ENCODE results near the gene OTUD7B.
"Not testable (repeated sequence)": the region's sequence is repeated elsewhere in the genome, so short reads cannot be mapped to it uniquely, and the experiment has no call there.

Gene OTUD7B

DNA sequence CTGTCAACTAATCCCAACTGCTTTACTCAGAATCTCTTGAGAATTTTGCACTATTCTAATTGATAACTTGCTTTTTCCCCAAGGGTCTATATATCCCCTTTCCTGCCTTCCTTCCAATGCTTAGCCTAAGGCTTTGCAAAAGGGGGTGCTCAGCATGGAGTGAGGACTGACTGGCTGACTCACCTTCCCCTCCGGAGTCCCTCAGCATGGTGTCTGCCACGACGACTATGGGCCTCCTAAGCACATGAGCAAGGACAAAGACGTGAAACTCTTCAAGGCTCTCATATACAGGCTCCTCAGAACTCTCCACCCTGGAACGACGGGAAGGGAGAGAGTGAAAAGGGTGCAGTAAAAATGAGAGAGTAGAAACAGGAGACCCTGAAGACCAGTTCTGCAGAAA is 60.6 kb downstream of the OTUD7B start:
- no peak for DNase-seq (ENCODE audit: low read depth)

DNA sequence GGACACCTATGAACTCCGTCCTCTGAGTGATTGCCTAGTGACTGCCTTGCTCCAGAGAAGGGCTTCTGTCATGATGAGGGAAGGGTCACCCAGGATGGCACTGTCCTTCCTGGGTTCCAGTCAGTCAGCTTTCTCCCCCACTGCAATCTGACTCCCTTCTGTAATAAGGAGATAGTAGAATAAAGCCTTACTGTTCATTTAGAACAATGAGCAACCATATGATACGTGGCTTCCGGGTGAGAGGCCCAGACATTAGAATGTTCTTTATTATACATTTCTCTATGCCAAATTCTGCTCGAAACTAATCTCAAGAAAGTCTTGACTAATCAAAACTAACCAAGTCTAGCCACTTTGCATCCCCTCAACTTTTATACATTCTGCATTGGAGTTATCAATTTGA is 65.3 kb downstream of the OTUD7B start:
- DNase-seq (ENCODE audit: low read depth) = no peak

DNA sequence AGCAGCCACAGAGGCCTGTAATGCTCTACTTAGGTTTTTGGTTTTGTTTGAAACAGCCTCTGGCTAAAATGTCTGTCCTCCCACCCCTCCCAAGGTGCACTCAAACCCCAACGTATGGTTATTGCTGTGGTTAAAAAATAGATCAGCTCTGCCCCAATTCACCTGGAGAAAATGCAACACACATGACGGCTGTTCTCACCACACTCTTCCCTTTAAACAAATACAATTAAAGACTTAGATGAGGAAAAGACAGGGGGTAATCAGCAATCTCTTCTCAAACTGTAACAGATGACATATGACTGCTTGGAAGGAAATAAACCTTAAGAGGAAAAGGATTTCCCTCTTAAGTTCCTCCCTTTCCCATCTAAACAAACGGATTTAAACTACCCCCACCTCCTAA is 67.6 kb downstream of the OTUD7B start:
- DNase-seq (ENCODE audit: low read depth) = no peak

DNA sequence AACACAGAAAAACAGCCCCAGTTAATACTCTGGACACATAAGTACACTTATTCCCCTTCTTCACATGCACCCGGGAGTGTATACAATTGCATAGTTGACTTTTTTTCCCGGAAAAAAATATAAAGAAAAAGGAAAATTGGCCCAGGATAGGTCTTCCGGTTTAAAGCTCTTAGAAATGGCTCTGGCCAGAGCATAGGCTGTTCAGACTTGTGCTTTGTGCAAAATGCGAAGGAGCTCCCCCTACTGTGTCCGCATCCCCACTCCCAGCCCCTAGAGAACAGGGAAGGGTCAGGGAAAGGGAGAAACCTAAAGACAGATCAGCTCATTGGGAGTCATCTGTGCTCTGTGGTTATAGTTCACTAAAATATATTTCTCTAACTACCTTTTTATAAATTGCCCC is 68.3 kb downstream of the OTUD7B start:
- DNase-seq (ENCODE audit: low read depth) = no peak

DNA sequence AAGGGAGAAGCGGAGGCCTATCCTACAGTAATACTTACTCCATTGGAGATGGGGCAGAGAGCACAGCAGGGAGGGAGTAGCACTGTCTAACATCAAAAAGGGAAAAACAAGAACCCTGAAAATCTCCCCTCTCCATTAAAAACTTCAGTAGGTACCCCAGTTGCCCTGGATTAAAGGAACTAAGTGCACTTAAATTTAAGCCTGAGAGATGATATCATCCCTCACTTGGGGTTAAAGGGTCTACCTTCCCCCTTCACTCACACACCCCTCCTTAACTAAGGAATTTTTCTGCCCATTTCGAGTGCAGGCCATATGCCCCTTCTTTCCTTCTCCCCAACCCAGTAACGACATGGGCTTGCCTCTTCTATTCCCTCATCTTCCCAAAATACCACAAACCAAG is 70.1 kb downstream of the OTUD7B start:
- no peak for DNase-seq (ENCODE audit: low read depth)

DNA sequence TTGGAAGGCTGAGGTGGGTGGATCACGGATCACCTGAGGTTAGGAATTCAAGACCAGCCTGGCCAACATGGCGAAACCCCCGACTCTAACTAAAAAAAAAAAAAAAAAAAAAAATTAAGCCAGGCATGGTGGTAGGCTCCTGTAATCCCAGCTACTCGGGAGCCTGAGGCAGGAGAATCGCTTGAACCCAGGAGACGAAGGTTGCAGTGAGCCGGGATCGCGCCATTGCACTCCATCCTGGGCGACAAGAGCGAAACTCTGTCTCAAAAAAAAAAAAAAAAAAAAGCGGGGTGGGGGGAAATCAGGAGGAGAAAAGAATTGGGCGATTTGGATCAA is 71.9 kb downstream of the OTUD7B start:
- not testable (repeated sequence) for DNase-seq (ENCODE audit: low read depth)

DNA sequence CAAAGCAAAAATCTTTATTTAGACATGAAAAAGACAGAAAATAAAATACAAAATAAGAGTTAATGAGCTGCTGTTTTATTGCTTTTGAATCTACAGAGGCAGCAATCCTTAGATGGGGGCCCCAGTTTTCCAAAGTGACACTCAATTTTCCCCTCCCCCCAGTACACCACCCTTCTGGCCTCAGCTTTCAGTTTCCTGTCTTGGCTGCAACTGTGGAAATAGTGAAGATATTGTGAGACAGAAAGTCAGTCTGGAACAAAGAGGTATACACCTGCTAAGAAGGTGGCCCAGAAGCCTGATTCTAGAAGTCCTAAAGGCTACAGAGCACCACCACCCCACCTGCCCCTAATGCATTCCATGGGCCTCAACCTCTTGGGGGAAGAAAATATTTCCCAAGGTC is 72.8 kb downstream of the OTUD7B start:
- no peak for DNase-seq (ENCODE audit: low read depth)

DNA sequence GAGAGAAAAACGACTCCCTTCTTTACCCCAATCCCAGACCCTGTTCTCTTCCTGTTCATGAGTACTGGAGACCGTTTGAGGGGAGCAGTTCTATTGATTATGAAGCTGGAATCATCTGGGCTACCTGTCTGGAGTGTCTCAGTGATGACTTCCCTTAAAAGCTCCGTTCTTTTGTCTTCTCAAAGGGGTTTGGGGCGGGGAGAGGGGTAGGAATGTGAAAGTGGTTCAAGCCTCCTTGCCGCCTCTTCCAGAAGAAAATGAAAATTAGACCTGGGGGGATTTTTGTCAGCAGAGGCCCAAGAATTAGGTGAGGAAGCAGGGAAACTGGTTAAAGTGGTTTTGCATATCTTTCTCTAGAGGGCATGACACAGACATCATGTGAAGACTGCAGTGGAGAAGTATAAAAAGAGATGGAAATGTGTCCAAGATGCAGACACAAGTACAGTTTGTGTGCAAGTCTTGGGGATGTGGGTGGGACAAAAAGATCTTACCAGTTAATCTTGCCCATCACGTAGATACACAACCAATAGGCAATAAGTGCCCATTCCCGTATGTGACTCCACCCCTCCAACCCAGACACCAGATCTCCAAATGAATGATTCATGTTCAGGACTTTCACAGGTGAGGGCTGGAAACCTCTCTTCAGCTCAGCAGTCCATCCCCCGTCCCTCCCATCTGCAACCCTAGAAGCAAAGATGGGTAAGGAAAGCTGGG is 73.4 kb downstream of the OTUD7B start:
- no peak for DNase-seq (ENCODE audit: low read depth)

DNA sequence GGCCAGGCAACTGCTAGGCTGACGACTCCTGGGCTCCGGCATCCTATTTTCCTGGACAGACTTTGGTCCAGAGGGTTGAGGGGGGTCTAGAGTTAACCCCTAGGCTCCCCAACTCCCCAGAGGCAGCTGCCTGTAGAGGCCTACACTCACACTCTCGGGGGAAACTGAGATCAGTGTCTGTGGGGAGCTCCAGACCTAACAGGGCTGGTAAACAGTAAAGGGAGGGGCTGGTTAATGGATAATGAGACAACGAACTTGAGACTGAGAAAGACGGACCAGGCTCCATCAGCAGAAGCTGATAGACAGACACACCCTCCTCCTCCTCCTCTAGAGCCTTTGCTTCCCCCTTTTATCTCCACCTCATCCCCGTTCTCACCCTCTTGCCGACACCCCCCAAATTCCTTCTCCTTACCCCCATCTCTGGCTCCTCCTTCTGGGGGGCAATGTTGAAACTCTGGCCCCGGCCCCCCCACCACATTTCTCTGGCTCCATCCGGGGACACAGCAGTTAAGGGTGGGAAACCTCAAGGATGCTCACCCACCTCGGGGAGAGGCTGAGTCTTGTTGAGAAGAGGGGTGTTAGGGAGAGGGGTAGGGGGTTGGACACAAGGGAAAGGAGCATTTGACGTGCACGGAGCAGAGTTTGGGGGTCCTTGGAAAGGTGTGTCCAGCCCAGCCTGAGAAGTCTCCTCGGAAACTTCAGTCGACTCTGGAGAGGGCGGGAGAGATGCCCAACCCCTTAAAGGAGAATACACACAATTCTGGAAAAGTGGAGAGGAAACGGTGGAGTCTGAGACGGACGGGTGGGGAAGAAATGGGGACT is 74.1 kb downstream of the OTUD7B start, which contains the start of gene MTMR11:
Gene MTMR11 (minus strand): TSS at position 710 of the 822 bp plus-strand sequence. CDS start 232 bp downstream, at position 478.
- DNase-seq (ENCODE audit: low read depth) = no peak

DNA sequence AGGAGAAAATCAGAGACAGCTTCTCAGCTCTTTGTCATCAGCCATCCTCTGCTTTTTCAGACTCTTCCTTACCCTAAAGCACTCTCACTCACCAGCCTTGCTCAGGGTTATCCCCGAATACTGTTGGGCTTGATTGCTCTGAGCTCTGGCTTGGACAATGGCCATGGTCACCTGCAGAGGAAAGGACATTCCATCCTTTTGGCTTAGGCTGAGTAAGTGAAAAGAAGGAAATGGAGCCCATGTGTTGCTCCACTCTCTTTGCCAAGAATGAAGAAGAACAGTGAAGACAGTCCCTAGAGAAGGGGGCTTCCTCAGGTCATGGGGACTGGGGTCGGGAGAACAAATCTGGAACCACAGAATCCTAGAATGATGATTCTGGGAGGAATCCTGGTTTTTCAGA is 76.2 kb downstream of the OTUD7B start:
- no peak for DNase-seq (ENCODE audit: low read depth)

DNA sequence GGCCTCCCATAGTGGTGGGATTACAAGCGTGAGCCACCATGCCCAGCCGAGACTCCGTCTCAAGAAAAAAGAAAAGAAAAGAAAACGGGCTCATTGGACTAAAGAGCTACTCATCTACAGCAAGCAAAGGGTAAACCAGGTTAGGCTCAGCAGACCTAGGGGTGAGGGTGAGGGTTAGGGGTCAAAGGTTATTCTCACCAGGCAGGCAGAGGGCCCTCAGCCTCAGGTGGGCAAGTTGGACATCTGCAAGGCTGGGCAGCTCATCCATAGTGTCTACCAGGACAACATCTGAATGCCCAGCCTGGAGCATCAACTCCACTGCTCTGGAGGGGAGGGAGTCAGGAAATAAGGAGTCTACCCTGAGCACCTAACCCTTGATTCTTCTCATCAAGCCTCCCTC is 77.3 kb downstream of the OTUD7B start:
- DNase-seq (ENCODE audit: low read depth) = no peak

DNA sequence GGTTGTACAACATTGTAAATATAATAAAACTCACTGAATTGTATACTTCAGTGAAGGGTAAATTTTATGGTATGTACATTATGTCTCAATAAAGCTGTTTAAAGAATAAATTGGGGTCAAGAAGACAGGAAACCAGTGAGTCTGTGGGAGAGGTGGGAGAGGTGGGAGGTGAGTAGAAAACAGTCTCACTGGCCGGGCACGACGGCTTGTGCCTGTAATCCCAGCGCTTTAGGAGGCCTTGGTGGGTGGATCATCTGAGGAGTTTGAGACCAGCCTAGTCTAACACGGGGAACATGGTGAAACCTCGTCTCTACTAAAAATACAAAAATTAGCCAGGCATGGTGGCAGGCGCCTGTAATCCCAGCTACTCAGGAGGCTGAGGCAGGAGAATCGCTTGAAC is 78.1 kb downstream of the OTUD7B start:
- DNase-seq (ENCODE audit: low read depth) = no peak

DNA sequence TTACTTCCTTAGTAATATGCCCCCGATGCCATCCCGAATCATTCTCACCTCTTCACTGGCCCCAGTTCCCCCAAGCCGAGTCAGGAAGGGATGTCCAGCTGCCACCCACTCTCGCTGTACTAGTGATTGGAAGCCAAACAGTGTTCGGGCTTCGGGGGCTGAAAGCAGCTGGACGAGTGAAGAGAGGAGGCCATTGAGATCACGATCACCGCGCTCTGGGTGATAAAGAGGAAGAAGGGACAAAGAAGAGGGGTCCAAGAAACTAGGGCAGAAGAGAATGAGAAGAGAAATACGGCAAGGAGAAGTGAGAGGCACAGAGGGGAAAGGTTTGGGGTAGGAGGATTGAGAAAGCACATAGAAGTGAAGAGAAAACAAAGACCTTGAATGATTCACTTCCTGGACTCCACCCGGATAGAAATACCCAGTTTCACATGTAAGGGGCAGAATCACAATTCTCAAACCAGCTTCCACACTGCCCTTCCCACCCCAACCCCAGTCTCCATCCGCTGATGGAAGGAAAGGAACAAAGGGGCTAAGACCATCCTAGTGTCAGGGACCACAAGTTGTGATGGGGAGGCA is 79.2 kb downstream of the OTUD7B start:
- no peak for DNase-seq (ENCODE audit: low read depth)

DNA sequence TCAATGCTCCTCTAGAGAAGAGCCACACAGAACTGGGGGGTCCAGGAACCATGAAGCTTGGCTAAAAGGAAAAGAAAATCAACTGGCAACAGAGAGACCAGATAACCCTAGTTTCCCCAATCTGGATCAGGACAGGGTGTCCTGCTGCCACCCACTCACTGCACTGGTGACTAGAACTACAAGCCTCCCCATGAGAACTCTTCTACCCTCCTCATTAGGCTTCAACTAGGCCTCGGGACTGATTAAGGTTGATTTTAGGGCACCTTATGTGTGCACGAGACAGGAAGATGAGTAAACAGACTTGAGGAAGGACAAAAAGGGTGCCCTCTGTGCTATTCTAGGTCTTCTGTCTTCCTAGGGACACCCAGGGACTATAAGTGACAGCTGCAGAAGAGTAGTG is 80.7 kb downstream of the OTUD7B start:
- no peak for DNase-seq (ENCODE audit: low read depth)

DNA sequence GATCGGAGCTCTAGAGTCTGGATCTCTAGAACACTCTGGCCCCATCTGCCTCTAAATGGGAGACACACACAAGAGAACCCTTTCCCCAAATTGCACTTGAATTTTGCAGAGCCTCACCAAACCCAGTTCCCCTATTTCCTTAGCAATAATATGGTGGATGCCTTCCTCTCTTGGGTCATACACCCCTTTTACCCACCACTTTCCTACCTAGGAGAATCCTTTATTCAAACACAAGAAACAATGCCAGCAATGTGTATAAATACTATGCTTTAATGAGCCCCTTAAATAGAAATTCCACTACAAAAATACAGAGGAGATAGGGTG is 82.2 kb downstream of the OTUD7B start:
- no peak for DNase-seq (ENCODE audit: low read depth)

DNA sequence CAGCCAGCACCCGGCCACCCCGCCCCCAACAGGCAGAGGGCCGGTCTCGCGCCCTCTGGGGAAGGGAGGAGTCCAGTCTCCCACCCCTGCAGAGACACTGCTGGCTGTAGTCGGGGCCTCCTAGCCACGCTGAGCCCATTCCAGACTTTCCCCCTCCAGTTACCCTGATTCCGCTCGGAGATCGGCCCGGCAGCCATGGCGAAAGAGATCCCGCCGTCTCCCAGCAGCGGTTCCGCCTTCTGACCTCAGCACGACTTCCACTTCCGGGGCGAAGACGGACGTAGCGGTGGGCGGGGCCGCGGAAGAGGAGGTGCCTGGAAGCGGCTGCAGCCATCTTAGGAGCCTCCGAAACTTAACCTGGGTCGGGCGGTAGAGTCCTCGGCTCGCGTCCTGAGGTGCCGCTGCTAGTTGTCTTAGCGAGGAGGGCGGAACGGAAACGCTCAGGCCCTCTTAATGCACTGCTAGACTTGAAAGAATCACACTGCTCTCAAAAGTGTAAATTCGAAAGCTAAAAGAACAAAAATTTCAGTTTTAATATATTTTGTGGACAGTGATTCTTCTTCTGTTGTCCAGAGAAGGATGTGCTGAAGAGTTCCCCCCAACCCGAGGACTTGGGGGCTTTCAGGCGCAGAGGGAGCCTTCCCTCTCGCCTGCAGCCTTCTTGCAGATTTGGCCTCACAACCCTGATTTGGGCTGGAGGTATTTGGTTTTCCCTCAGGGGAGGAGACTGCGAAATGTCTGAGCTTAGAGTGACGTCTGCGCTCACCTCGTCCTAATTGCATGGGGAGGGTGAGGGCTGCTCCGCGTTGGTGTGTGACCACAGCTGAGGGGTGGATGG is 82.7 kb downstream of the OTUD7B start, which contains the start of gene SF3B4:
Gene SF3B4 (minus strand): TSS at position 241 of the 838 bp plus-strand sequence. CDS start 44 bp downstream, at position 197.
- DNase-seq (ENCODE audit: low read depth) = peak; percentile 91

DNA sequence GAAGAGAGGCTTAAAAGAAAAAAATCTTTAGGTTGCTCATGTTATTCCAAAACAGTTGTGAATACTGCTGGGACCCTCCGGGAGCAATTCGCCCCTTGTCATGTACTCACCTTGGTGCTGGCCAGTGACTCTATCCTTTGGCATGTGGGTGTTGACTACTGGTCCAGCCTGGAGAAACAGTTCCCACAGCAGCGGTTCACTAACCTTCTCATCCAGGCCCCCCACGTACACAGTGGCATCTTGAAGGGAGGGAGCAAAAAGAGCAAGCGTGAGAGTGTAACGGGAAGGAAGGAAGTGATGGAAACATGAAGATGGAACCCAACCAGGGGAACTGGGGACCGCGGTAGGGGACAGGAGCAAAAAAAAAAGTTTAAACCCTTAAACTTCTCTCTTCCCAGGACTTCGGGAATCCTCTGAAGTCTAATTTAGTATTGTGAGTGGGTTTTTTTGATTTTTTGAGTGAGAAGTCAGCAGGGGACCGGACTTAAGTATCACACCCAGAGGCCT is 83.4 kb downstream of the OTUD7B start:
- no peak for DNase-seq (ENCODE audit: low read depth)

DNA sequence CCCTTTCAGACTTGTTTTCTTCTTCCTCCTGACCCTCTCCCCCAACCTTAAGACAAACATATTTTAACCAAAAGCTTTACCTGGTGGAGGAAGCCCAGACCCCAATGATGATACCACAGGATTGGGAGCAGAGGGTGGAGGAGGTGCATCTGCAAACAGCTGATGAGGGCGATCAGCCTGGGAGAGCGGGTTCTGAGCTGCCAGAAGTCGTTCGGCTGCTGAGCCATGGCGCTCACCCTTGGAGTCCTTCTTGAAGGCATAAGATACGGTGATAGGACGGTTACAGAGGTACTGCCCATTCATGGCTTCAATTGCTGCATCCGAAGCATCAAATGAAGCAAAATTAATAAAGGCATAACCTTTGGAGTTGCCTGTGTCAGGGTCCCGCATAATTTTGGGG is 84.2 kb downstream of the OTUD7B start:
- DNase-seq (ENCODE audit: low read depth) = no peak

DNA sequence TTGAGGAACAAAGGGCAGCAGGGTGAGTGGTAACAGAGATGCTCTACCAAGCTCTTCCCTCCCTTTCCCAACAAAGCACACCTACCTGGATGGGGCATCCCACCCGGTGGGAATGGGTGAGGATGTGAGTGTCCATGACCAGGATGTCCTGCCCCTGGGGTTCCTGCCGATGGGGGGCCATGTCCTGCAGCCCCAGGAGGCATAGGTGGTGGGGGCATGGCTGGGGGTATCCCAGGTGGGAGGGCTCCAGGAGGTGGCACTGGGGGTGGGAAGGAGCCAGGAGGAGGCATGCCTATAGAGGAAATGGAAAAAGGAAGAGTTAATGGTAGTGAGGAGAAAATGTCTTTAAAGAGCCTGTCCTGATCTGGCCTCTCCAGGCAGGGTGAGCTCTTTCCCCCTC is 84.8 kb downstream of the OTUD7B start:
- DNase-seq (ENCODE audit: low read depth) = no peak

DNA sequence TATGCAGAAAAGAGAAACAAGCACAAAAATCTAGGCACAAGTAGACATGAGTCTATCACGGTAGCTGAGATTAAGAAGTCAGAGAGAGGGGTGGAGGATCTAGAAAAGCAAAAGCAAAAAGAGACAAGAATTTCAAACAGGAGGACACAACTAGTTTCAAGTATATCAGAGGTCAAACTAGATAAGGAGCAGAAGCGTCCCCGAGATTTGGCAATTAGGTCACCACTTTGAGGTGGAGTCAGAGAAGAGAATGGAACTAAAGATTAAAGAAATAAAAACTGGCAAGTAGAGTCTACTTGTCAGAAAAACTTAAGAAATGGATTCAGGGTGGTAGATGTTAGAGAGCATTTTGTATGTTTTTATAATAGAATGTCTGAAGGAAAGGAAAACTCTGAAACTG is 85.2 kb downstream of the OTUD7B start:
- no peak for DNase-seq (ENCODE audit: low read depth)

DNA sequence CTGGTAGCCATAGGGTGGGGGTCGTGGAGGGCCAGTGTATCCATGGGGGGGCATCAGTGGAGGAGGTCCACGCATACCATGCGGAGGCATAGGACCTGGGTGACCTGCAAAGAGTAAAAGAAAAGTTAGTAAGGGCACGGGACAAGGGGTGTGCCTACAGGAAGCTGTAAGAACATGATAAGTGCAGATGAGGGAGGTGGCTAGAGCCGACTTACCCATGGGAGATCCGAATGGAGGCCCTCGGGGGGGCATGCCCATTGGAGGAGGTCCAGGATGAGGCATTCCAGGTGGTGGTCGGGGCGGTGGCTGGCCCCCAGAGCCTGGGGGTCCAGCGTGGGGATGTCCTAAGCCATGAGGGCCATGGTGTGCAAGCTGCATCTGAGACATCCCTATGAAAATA is 86.9 kb downstream of the OTUD7B start:
- no peak for DNase-seq (ENCODE audit: low read depth)

DNA sequence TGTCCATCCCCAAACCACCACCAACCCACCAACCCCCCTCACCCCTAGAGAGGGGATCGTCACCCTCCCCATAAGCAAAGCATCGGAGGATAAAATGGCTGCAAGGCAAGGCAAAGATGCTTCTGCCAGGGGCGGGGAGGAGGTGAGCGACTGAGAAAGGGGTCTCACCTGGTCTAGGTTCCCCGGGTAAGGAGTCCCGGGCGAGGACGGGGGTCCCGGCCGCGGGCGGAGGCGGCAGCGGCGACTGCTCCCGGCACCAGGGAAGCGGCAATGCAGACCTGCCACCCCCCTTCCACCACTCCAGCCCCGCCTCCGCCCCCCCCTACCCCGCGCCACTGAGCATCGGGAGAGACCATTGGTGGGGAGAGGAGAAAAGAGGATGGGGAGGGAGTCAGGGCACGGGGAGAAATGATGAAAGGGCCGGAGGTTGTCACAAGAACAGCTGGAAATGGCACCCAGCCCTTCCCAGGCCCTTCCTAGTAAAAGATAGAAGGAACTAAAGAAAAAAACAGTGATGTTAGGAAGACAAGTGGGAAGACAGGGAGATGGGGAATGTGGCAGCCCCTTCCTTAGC is 92.9 kb downstream of the OTUD7B start, which contains the start of gene SV2A:
Gene SV2A (minus strand): TSS at position 274 of the 574 bp plus-strand sequence. CDS start 4,004 bp downstream, outside the sequence.
- DNase-seq (ENCODE audit: low read depth) = peak; percentile 28
